Stimulated activated CD4-positive, alpha-beta T cell treated with anti-CD3 and anti-CD28 coated beads, TNF-alpha, amount 100 ng/mL, for 4 hours (primary cell): ENCODE measurements around the gene NXT1.
A peak's percentile ranks its signal among the peaks of the same experiment; 100 is the strongest.
"Not testable (repeated sequence)": the region's sequence is repeated elsewhere in the genome, so short reads cannot be mapped to it uniquely, and the experiment has no call there.

Experiments
- DNase-seq, 3 experiments: peaks; one replicate each; pipeline ENCODE4 v3.0.0-alpha.2; 2020; ENCODE audit warnings: low read depth in 3 of 3

NXT1 gene

DNA sequence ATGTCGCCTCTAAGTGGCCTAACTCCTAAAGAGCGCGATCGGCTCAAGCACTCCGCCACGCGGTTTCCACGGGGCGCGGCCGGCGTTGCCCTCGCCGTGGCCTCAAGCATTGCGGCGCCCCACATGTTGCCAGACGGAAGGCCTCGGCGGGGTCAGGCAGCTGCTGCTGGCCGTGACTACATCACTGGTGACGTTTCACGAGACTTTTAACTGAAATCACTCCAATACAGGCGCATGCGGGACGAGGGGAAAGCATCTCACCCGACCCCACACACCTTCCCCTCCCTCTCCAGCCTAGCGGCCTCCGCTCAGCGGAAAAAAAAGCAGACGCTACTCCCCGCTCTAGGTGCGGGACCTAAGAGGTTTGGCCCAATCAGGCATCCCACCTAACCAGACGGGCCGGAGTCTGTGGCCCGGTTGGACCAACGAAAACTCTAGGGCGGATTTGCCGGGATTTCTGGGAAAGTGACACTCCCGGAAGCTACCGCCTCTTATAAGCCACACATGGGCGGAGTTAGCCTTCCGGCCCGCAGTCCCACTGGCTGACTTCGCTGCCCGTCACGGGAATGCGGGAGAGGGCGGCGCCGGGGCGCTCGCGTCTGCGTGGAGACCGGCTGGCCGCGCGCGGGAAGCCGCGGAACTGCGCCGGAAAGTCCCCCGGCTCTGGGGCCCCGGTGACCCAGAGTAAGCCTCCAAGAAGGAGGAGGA is at the start of gene NXT1:
TSS of gene NXT1 (plus strand) at position 596 of the 708 bp plus-strand sequence. CDS start 3,251 bp downstream, outside the sequence.
- DNase-seq: peak; percentile 89 to 95 (median 90)

DNA sequence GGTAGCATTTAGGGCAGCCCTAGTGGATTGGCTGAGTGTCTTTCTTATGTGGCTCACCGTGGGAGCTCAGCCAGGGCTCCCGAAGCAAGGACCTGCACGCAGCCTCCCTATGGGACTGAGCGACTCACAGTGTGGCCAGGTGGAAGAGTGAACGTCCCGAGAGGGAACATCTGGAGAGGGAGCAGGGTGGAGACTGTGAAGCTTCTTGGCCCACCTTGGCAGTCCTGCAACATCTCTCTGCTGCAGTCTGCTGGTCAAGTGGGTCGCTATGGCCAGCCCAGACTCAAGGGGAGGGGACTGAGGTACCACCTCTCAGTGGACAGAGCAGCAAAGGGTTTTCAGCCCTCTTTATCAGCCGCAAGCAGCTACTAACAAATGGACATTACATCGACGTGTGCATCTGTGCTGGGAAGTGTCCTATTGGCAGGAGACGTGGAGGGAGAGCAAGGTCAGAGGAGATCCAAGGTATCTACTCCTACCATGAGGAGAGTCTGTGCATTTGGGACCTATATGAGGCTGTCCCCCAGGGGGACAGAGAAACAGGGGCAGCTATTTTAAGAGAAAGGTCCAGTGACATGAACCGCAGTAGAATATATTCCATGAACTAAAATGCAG is 49.0 kb upstream of the NXT1 start:
- DNase-seq: no peak

DNA sequence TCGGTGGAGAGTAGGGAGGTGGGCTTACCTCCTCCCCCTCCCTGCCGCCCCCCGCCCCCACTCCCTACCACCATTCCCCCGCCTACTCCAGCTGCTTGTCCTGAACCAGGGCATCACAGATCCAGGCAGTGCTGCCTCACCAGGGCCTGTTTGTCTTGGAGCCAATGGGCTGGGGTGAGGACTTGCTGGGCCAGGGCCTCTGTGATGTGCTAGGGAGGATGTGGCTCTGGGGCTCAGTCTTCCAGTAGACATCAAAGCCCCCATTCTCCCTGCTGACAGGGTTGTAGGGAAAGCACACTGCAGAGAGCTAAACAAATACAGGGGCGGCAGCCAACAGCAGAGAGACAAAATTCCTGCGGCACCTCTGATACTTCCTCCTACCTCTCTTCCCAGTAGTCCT is 48.2 kb upstream of the NXT1 start:
- DNase-seq: no peak

DNA sequence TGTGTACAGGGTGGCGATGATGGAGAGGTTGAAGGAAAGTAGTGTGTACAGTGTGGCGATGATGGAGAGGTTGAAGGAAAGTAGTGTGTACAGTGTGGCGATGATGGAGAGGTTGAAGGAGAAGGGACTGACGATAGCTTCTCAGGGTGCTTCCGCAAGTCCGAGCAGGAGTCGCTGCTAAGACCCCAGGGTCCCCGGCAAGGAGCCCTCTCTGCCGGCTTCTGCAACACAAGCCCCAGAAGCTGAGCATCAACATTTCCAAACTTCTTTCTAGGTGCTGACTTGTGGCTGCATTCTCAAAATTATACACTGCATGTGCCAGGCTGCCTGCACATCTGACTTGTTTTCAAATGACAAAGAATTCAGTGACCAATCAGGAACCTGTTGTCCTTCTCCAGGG is 47.8 kb upstream of the NXT1 start:
- DNase-seq: no peak

DNA sequence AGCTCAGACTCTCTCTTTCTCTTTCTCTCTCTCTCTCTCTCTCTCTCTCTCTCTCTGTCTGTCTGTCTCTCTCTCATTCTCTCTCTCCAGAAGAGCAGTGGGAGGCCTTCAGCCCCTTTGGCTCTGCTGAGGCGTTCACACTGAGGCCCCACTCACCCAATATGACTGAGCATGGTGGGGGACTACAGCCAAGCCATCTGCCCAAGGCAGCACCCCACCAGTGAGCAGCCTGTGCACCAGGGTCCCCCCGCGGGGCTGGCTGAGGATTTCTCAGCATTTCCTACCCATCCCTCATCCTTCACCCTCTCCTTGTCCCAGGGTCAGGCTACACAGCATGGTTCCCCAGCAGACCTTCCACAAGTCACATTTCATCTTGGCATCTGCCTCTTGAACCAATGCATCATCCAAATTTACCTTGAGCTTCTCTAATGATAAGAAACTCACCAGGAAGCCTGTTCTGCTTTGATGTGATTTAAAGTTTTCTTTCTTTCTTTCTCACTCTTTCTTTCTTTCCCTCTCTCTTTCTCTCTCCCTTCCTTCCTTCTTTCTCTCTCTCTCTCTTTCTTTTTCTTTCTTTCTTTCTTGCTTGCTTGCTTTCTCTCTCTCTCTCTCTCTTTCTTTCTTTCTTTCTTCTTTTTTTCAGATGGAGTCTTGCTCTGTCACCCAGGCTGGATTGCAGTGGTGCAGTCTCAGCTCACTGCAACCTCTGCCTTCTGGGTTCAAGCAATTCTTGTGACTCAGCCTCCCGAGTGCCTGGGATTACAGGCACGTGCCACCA is 47.1 kb upstream of the NXT1 start:
- DNase-seq: no peak

DNA sequence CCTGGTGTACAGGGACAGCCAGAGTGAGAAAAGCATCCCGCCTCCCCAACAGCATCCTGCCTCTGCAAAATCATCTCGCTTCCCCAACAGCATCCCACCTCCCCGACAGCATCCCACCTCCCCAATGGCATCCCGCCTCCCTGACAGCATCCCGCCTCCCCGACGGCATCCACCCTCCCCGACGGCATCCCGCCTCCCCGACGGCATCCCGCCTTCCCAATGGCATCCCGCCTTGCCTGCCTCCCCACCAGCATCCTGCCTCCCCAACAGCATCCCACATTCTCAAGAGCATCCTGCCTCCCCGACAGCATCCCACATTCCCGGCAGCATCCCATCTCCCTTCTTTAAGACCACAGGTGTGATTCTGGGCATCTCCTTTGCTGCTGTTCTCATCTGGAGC is 46.0 kb upstream of the NXT1 start:
- no peak for DNase-seq

DNA sequence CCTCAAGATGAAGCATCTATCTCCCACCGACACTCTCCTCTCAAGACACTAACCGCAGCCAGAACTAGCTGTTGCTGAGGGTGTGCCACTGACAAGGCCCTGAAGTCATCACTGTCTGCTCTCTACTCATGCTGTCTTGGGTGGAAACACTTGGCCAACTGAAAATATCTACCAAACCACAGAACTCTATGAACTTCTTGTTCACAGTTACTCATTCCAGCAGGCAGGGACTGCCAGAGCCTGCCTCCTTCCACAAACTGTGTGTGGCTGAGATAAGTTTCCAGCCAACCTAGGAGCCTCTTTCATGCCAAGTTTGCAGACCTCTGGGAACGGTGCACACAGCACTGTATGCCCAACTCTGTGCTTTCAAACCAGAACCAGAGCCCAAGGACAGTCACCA is 45.5 kb upstream of the NXT1 start:
- DNase-seq: no peak

DNA sequence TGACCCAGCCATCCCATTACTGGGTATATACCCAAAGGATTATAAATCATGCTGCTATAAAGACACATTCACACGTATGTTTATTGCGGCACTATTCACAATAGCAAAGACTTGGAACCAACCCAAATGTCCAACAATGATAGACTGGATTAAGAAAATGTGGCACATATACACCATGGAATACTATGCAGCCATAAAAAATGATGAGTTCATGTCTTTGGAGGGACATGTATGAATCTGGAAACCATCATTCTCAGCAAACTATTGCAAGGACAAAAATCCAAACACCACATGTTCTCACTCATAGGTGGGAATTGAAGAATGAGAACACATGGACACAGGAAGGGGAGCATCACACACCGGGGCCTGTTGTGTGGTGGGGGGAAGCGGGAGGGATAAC is 43.2 kb upstream of the NXT1 start:
- DNase-seq: not testable (repeated sequence)

DNA sequence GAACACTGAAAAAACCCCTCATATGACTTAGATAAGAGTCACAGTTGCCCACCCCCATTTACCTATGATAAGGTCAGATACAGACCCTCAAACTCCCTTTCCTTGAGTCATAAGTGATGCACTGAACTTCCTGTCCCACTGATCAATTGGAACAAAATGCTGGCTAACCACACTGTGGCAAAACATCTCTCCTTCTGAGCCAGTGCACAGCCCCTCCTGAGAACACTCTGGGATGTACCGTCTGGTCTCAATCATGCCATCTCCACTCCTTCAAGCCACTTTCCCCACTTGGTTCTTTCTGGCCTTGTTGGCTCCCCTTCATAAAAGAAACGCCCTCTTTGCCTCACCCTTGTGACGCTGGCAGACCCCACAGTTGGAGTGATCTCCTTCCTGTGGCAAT is 42.6 kb upstream of the NXT1 start:
- no peak for DNase-seq

DNA sequence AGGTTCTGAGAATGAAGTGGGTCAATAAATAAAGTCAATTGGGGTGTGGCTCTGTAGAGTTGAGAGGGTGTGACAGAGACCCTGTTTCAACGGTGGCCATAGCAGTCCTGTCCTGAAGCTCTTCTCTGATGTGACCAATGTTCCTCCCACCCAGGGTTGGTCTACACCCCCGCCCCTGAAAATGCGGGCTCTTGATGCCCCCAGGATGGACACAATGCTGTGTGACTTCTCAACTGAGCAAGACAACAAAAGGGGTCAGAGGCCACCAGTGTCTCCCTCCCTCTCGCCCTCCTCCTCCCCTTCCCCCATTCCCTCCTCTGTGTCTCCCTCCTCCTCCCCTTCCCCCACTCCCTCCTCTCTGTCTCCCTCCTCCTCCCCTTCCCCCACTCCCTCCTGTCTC is 41.7 kb upstream of the NXT1 start:
- DNase-seq: no peak

DNA sequence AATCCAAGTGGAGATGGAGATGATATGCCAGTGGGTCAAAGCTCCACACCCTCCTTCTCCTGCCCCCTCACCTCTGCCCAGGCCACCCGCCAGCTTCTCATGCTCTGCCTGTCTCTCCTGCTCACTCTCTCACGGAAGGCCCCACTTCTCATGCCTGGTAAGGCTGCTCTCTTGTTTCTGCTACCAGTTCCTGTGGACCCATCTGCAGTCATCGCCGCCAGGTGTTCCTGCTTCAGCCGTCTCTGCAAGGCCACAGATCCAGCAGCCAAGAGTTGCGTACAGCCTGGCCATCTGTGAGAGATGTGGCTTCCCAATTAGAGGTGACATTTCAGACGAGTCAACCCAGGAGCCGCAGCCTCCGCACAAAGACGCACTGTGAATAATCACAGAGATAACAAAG is 40.8 kb upstream of the NXT1 start:
- no peak for DNase-seq

DNA sequence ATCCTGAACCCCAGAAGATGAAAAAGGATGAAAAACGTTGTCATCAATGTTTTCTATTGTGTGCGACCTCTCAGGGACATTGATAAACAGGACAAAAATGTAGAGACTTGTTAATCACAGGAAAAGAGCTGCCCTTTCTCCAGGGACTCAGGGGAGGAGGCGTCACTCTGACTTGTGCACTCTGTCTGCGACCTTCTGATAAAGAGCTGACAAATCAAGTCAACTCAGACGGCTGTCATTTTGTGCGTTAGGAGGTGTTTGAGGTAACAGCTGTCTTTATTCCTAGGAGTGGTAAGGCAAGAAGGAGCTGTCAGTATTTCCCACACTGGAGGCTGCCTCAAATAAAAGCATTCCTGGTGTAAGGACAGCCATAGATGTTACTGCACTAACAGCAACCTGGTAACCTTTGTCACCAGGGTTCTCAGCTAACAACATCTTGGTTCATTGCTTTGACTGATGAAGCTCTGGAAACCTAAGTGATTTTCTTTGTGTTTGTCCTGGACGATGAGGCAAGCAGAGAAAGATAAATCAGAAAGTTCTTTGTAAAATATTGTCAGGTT is 38.6 kb upstream of the NXT1 start:
- no peak for DNase-seq

DNA sequence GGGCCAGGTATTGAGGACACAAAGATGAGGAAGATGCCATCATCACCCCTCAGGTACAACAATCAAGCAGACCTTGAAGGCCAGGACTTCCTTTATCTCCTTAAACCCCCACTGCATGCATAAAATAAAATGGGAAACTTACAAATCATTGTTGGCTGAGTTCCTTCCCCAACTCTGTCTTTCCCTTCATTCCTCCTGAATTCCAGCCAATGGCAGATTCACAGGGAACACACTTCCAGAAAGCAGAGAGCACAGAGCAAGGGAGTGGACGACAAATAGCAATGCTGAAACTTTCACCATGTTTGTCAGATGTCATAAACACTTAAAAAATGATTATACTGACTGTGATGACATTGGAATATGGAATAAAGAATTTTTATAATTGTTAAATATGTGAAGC is 37.3 kb upstream of the NXT1 start:
- no peak for DNase-seq

DNA sequence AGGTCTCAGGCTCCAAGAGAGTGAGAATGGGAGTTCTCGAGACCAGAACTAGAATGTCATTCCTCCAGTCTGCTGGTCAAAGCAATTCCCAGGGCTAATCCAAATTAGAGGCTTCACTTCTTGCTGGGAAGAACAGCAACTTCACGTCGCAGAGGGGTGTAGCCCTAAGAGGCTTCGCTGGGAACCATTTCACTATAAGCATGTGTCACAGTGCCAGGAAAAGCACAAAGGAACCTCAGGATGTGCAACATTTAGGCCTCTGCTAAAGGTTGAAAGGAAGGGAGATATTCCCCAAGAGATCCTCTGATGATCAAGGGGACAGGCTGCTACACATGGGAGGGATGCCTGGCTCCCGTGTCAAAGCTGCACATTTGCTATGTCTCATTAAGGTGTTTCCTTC is 35.9 kb upstream of the NXT1 start:
- DNase-seq: no peak

DNA sequence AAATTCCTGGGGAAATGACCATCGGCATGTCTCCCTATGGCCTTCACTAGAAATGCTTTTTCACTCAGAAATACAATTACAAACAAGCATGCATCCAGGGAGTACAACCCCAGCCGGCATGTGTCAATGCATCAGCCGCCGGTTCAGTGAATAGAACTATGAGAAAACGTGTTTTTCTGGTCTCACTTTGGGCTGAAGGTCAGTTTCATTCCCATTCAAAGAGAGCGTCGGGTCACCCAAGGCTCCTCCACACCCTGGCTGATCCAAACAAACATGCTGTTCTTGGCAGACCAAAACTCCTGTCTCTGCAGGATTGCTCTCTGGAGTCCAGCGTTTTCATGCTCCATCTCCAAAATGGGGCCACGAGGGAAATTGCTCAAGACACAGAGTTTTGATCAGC is 35.5 kb upstream of the NXT1 start:
- DNase-seq: no peak

DNA sequence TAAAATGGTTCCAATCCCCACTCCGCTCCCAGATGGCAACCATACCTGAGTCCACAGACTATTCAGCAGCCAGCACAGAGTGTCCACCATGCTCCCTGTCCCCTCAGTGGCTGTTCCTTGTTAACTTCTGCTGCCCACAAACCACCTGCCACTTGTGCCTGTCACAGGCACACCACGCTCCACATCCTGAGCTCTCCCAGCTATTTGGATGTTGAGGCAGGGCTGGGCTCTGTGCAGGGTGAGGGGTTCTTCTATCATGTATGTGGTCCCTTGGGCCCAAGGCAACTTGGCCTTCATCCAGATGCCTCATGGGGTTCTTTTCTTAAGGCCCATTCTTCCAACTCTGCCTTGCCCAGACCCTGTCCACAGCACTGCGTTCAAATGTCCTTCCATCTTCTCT is 34.0 kb upstream of the NXT1 start:
- DNase-seq: no peak

DNA sequence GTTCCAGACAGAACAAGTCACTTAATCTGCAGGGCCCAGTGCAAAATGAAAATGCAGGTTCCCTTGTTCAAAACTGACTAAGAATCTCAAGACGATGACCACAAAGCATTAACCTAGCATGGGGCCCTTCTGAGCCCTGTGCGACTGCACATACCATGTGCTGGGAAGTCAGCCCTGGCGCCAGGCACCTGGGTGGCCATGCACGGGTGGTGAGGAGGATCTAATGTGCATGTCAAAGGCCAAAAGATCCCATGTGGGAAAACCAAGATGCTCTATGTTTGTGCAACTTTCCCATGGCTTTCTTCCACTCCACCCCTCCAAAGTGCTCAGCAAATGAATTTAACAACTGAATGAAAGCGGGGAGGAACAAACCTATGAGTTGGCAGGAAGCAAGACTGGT is 33.5 kb upstream of the NXT1 start:
- DNase-seq: no peak

DNA sequence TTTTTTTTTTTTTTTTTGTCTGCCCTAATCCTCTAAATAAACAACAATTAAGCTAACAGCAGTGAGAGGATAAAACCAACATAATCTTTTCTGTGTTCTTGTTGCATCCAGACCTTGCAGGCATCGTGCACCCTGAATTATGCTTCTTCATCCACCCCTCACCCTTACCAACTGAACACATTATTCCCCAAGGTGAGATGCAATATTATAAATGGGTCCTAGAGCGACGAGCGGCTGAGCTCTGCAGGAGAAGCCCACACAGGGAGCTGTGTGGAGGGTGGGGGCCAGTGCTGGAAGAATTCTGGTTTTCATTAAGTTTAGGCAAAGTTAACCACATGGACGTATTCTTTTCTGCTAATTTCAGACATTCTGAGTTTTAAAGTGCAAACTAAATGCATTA is 32.2 kb upstream of the NXT1 start:
- DNase-seq: no peak

DNA sequence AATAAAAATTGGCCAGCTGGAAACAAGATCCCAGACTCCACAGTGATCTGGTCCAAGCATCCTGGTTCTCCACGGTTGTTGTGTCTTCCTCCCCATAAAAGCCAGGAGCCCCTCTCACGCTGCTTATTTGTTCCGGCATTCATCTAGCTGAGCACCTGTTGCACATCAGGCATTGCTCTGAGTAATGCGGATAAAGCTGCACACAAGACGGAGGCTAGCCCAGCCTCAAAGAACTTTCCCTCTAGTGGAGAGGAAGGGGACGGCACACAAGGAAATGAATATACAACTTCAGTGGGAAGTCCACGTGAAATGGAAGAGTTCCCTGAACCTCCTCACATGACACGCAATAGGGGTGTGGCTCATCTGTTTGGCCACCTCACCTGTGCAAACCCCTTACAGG is 30.3 kb upstream of the NXT1 start:
- DNase-seq: no peak

DNA sequence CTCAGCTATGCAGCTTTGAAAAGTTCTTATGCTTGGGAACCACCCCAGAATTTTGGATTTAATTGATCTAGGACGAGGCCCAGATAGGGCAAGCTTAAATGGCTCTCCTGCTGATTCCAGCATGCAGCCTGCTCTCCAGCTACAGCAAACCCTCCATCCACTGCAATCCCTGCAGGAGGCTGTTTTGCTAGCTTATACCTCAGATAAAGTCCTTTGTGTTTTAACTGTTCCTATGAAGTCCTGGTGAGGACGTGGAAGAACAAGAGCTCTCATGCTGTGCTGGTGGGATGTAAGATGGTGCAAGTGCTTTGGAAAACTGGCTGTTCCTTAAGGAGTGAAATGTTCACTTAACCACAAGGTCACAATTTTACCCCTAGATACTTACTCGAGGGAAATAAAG is 25.5 kb upstream of the NXT1 start:
- DNase-seq: no peak

DNA sequence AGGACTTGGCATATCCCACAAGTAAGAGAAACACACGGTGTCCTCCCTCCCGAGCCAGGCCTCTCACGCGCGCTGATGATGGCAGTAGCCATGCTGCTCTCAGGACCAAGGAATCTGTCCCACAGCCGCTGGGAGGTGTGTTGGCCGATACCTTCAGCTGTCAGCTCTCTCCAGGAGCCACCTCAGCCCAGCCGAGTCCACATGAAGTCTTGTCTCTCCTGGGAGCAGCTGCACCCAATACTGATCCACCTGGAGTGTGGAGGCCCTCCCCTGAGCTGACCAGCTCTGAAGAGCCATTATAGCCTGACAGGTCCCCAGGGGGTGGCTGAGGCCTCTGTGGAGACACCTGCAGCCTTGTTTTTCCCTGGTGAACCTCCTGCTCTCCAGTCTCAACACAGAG is 23.8 kb upstream of the NXT1 start:
- DNase-seq: no peak

DNA sequence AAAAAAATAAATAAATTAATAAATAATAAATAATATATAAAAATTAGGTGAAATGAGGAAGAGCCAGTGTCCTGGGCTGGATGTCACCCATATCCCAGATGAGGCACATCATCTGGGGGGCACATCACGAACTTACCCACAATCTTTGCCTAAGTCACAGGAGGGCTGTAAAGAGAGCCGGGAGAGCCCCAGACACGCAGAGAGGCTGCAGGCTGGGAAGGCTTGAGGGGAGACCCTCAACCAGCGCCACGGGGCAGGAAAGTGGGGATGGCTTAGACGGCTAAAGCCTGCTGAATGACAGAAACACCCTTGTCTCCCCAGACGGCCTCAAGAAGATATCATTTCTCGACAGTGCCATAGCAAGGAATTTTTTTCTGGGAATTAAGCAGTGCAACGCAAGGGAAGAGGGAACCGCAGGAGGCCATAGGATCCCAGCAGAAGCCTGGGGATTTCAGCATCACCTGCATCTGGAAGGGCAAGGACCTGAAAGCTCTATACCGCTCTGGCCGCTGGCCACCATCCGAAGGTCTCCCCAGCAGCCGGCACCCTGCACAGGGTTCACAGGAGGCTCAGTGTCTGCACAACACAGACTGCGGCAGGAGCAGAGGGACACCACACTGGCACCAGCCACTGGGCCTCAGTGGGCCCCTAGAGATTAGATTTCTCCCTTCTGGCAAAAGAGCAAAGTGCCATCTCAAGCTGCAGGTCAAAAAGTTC is 22.8 kb upstream of the NXT1 start:
- no peak for DNase-seq
